ENCODE data around the gene C4BPA. TPM values are rescaled to one million over a fixed set of nuclear protein-coding genes. Genes with fewer than 3 reads are reported as not detected.

C4BPA gene
- total RNA-seq, 1 donor from 2014 or later = not detected

DNA sequence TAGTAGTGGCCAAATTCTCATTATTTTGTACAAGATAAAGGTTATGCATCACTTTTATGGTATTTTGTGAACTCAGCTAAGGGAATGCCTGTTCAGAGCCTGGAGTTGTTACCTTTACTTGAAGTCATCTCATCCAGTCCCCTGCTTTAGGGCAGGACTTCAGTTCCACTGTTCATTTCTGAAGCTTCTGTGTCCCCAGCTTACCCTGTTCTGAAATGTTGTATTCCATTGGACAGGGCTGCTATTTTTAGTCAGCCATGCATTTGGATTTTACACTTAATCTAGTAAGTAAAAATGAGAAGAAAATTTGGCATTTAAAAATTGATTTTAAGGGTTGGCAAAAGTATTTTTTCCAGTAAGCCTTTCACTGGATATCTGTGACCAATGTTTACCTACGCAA lies 27.0 kb upstream of the C4BPA start:
- TF ChIP-seq, protein P1, sequence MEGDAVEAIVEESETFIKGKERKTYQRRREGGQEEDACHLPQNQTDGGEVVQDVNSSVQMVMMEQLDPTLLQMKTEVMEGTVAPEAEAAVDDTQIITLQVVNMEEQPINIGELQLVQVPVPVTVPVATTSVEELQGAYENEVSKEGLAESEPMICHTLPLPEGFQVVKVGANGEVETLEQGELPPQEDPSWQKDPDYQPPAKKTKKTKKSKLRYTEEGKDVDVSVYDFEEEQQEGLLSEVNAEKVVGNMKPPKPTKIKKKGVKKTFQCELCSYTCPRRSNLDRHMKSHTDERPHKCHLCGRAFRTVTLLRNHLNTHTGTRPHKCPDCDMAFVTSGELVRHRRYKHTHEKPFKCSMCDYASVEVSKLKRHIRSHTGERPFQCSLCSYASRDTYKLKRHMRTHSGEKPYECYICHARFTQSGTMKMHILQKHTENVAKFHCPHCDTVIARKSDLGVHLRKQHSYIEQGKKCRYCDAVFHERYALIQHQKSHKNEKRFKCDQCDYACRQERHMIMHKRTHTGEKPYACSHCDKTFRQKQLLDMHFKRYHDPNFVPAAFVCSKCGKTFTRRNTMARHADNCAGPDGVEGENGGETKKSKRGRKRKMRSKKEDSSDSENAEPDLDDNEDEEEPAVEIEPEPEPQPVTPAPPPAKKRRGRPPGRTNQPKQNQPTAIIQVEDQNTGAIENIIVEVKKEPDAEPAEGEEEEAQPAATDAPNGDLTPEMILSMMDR (IDR thresholded peaks at IDR 0.05) = no peak

DNA sequence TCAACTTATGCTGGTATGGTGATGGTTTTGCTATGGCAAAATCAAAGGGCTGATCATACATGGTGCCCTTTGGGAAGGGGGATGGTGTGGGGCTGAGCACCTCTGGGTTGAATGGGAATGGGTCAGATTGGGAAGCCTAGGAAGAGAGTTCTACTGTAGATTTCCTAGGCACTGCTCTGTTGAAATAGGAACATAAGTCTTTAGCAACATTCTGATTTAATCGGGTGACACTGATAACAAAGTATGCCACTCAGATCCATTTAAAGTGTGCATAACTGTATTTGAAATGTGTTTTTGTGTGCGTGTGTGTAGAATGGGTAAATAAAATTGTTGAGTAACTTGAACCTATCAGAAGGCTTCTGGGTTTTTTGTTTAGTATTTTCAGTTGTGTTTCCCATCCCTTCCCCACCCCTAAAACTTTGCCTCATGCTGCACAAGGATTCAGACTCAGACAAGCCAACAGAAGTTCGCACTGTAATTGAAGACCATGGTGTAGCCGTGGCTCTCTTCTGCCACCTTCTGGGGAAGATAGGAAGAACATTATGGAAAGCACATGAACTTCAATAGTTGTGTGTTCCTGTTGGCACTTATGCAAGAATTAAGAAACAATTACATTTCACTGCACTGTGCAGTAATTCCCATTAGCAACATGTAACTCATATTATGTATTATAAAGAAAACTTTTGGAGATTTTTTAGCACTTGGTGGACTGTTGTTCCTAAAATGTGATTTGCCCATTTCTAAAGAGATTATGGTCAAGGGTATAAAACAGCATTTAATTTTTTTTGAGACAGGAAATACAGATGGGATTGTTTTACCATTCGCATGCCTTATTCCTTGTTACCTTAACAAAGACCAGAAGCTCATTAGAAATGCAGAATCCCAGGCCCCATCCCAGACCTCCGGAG lies 26.3 kb upstream of the C4BPA start:
- TF ChIP-seq, protein P1 (IDR thresholded peaks at IDR 0.05) = peak; percentile 92
- Mint-ChIP-seq H3K9me3 (ENCODE audit: low read depth) (no peaks in the 10 kb centered on the region), H3K27ac (ENCODE audit: unreplicated experiment) (no peak overlapping the region), H3K4me1 (ENCODE audit: low read depth) (no peaks in the 10 kb centered on the region), H3K4me3 (ENCODE audit: unreplicated experiment) (no peak overlapping the region), H3K27me3 (ENCODE audit: low read depth) (no peaks in the 10 kb centered on the region), H3K36me3 (ENCODE audit: low read depth) (peaks cover 4% of the 10 kb centered on the region)
- no peak for DNase-seq (ENCODE audit: low spot score)

More for the DNA sequence above, 27.0 kb upstream of the C4BPA start:
- H3K9me3 Mint-ChIP-seq (ENCODE audit: low read depth) = no peaks in the 10 kb centered on the region
- no peaks in the 10 kb centered on the region for H3K27me3 Mint-ChIP-seq (ENCODE audit: low read depth)
- H3K27ac Mint-ChIP-seq (ENCODE audit: unreplicated experiment) = no peak overlapping the region
- H3K36me3 Mint-ChIP-seq (ENCODE audit: low read depth) = peaks cover 6% of the 10 kb centered on the region
- no peaks in the 10 kb centered on the region for H3K4me1 Mint-ChIP-seq (ENCODE audit: low read depth)
- no peak overlapping the region for H3K4me3 Mint-ChIP-seq (ENCODE audit: unreplicated experiment)
- no peak for DNase-seq (ENCODE audit: low spot score)

DNA sequence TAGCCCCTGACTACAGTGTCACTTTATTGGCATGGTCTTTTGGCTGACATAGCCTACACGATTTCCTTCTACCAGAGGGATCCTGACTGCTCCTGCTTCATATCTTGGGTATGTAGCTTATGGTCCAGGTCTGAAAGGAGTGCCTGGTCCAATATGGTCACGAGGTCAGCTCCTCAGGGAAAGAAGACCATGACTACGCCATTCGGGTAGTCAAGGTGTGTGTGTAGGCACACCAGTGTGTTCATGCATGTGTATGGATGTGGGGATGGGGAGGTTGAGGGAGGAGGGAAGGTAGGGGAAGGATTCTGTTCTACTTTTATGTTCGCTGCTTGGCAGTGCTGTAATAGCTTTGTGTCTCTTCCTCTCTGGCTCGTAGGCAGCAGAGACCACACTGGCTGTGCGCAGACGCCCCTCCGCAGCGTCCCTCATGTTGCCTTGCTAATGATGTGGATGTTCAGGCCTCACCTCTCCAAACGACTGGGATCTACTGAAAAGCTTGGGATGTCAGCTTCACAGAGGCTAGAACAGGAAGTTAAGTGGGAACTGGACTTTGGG lies 25.4 kb upstream of the C4BPA start:
- Mint-ChIP-seq H3K27ac (ENCODE audit: unreplicated experiment) (no peak overlapping the region), H3K36me3 (ENCODE audit: low read depth) (peaks cover 4% of the 10 kb centered on the region), H3K27me3 (ENCODE audit: low read depth) (peaks cover 3% of the 10 kb centered on the region), H3K4me3 (ENCODE audit: unreplicated experiment) (no peak overlapping the region), H3K9me3 (ENCODE audit: low read depth) (no peaks in the 10 kb centered on the region), H3K4me1 (ENCODE audit: low read depth) (no peaks in the 10 kb centered on the region)
- TF ChIP-seq, protein P1 (IDR thresholded peaks at IDR 0.05) = no peak
- DNase-seq (ENCODE audit: low spot score) = no peak

DNA sequence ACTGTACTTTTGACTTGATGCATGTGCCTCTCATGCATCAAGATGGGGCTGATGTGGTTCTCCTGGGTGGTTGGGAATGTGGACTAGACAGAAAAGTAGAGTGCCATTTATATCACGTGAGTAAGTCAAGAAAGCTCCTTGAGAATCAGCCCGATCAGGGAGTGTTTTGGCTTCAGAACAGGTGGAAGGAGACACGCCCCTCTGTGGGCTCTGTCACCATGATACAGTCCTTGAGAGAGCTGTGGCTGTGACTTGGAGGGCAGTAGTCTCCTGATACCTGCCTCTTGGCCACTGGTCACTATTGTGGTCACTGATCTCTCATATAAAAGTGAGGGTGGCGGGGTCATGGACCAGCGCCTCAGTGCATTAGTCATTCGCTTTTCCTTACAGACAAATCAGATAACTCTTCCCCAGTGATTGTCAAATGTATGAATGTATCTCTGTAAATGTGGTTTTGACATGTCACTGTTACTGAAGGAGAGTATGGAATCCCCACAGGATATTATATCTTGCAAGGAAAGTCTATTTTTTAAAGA lies 24.3 kb upstream of the C4BPA start:
- Mint-ChIP-seq H3K4me3 (ENCODE audit: unreplicated experiment) (no peak overlapping the region), H3K27me3 (ENCODE audit: low read depth) (peaks cover 3% of the 10 kb centered on the region), H3K4me1 (ENCODE audit: low read depth) (peaks cover 9% of the 10 kb centered on the region), H3K27ac (ENCODE audit: unreplicated experiment) (no peak overlapping the region), H3K9me3 (ENCODE audit: low read depth) (no peaks in the 10 kb centered on the region), H3K36me3 (ENCODE audit: low read depth) (peaks cover 4% of the 10 kb centered on the region)
- TF ChIP-seq, protein P1 (IDR thresholded peaks at IDR 0.05) = no peak
- no peak for DNase-seq (ENCODE audit: low spot score)

DNA sequence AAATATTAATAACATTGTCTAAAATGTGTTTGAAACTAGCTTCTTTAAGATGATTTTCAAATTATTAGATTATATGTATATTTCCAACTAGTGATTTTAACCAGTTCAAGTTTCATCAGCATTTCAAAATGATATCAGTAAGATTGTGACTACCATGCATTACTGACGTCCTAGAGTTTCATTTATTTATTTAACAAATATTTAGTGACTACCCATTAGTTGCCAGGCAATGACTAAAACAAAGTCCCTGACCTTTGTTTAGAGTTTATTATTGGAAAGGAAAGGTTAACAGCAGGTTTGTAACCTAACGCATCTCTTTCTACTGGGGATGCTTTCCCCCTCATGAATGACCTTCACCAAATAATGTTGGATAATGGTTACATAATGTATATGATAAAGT lies 22.9 kb upstream of the C4BPA start:
- peaks cover 4% of the 10 kb centered on the region for H3K36me3 Mint-ChIP-seq (ENCODE audit: low read depth)
- TF ChIP-seq, protein P1 (IDR thresholded peaks at IDR 0.05) = no peak
- no peak overlapping the region for H3K27ac Mint-ChIP-seq (ENCODE audit: unreplicated experiment)
- peaks cover 16% of the 10 kb centered on the region for H3K4me1 Mint-ChIP-seq (ENCODE audit: low read depth)
- no peak for DNase-seq (ENCODE audit: low spot score)
- no peaks in the 10 kb centered on the region for H3K9me3 Mint-ChIP-seq (ENCODE audit: low read depth)
- H3K27me3 Mint-ChIP-seq (ENCODE audit: low read depth) = peaks cover 3% of the 10 kb centered on the region
- H3K4me3 Mint-ChIP-seq (ENCODE audit: unreplicated experiment) = no peak overlapping the region
